ENCODE data around the gene STK11IP.

Gene STK11IP

GRCh38 chr2:219597552-219598307 lies at the start of gene STK11IP:
Gene STK11IP (plus strand): TSS chr2:219597857. CDS start chr2:219598120, 263 bp downstream.
- peak; percentile 97 for DNase-seq (ENCODE audit: low spot score)

GRCh38 chr2:219548990-219549389 lies 48.7 kb upstream of the STK11IP start:
- no peak for DNase-seq (ENCODE audit: low spot score)

GRCh38 chr2:219549619-219550018 lies 48.0 kb upstream of the STK11IP start:
- no peak for DNase-seq (ENCODE audit: low spot score)

- DNase-seq (ENCODE audit: low spot score), result no peak
Observed at GRCh38 chr2:219551441-219552381, 45.9 kb upstream of the STK11IP start.

- peak; percentile 92 for DNase-seq (ENCODE audit: low spot score)
Observed at GRCh38 chr2:219552382-219553167, 45.1 kb upstream of the STK11IP start.

GRCh38 chr2:219553168-219553417 lies 44.6 kb upstream of the STK11IP start:
- no peak for DNase-seq (ENCODE audit: low spot score)

- DNase-seq (ENCODE audit: low spot score), result no peak
Observed at GRCh38 chr2:219553463-219553963, 44.1 kb upstream of the STK11IP start.

GRCh38 chr2:219554350-219554749 lies 43.3 kb upstream of the STK11IP start:
- DNase-seq (ENCODE audit: low spot score), result no peak

GRCh38 chr2:219555956-219556355 lies 41.7 kb upstream of the STK11IP start:
- DNase-seq (ENCODE audit: low spot score), result no peak

GRCh38 chr2:219556413-219556812 lies 41.2 kb upstream of the STK11IP start:
- no peak for DNase-seq (ENCODE audit: low spot score)

GRCh38 chr2:219557320-219557719 lies 40.3 kb upstream of the STK11IP start:
- DNase-seq (ENCODE audit: low spot score), result no peak

- DNase-seq (ENCODE audit: low spot score), result no peak
Observed at GRCh38 chr2:219557791-219558785, 39.6 kb upstream of the STK11IP start.

- DNase-seq (ENCODE audit: low spot score), result no peak
Observed at GRCh38 chr2:219559156-219559915, 38.3 kb upstream of the STK11IP start.

GRCh38 chr2:219560037-219560892 lies 37.4 kb upstream of the STK11IP start:
- DNase-seq (ENCODE audit: low spot score), result no peak

GRCh38 chr2:219560893-219561178 lies 36.8 kb upstream of the STK11IP start:
- DNase-seq (ENCODE audit: low spot score), result no peak

GRCh38 chr2:219561179-219562048 lies 36.2 kb upstream of the STK11IP start:
- no peak for DNase-seq (ENCODE audit: low spot score)

GRCh38 chr2:219562049-219563020 lies 35.3 kb upstream of the STK11IP start:
- no peak for DNase-seq (ENCODE audit: low spot score)
